OCI-LY3 (cell line): ENCODE data around the gene DEFB118.
"Not testable (repeated sequence)": the region's sequence is repeated elsewhere in the genome, so short reads cannot be mapped to it uniquely, and the experiment has no call there.

Experiments used
- EZH2phosphoT487 ChIP-seq: fragments of 200-600 bp; shearing (Covaris generic); IDR thresholded peaks from 2 replicates; pipeline ENCODE4 v1.6.1; 2018; ENCODE audit warnings: antibody characterized with exemption, mixed run types, low read depth
- TF ChIP-seq, protein P1 (sequence below): fragments of 200-600, 300-600 bp; sonication (generic); IDR thresholded peaks from 2 replicates; pipeline ENCODE4 v1.5.1; 2014; ENCODE audit warnings: antibody characterized with exemption, low read length, low read depth

DNA sequence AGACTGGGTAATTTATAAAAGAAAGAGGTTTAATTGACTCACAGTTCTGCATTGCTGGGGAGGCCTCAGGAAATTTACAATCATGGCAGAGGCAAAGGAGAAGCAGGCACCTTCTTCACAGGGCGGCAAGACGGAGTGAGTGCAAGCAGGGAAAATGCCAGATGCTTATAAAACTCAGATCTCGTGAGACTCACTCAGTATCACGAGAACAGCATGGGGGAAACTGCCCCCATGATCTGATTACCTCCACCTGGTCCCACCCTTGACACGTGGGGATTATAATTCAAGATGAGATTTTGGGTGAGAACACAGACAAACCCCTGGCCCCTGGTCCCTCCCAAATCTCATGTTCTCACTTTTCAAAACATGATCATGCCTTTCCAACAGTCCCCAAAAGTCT is 4.1 kb upstream of the DEFB118 start:
- TF ChIP-seq, protein P1, sequence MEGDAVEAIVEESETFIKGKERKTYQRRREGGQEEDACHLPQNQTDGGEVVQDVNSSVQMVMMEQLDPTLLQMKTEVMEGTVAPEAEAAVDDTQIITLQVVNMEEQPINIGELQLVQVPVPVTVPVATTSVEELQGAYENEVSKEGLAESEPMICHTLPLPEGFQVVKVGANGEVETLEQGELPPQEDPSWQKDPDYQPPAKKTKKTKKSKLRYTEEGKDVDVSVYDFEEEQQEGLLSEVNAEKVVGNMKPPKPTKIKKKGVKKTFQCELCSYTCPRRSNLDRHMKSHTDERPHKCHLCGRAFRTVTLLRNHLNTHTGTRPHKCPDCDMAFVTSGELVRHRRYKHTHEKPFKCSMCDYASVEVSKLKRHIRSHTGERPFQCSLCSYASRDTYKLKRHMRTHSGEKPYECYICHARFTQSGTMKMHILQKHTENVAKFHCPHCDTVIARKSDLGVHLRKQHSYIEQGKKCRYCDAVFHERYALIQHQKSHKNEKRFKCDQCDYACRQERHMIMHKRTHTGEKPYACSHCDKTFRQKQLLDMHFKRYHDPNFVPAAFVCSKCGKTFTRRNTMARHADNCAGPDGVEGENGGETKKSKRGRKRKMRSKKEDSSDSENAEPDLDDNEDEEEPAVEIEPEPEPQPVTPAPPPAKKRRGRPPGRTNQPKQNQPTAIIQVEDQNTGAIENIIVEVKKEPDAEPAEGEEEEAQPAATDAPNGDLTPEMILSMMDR, result not testable (repeated sequence)
- TF ChIP-seq EZH2phosphoT487, result not testable (repeated sequence)
